Activated CD4-positive, CD25-positive, alpha-beta regulatory T cell (primary cell): ENCODE measurements around the gene C8B.

ENCODE experiments used
- DNase-seq, 4 experiments: peaks; one replicate each; lab custom pipeline; 2025; lab: John Stamatoyannopoulos, UW

Gene C8B

DNA sequence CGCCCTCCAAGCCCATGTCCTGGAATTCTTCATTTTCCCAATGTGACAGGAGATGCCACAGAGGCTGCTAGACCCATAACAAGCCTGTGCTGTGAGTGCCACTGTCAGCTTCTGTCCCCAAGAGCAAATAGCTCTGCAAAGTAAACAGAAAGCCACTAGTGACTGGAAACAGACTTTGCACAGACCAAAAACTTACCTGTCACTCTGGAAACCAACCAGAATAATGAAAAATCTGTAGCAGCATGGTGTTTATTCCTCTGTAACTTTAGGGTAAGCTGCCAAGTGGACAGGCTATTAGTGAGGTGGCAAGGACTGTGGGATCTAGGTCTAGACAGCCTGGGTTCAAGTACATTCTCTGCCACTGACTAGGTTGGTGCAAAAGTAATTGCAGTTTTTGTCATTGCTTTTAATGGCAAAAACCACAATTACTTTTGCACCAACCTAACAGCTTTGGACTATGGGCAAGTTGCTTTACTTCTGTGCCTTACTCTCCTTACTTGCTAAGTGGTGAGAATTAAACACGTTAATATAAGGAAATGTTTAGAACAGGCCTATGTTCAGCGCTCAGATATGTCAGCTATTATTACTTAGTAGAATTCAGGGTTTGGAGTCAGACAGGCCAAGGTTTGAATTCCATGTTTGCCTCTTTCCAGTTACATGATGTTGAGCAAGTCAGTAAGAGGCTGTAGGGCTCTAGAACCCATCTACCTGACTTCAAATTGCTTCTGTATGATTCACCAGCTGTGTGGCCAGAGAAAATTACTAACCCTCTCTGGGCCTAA, at the start of gene C8B:
C8B (minus strand) TSS at position 100 of the 782 bp plus-strand sequence; CDS start at position 33, 67 bp downstream.
- no peak for DNase-seq

DNA sequence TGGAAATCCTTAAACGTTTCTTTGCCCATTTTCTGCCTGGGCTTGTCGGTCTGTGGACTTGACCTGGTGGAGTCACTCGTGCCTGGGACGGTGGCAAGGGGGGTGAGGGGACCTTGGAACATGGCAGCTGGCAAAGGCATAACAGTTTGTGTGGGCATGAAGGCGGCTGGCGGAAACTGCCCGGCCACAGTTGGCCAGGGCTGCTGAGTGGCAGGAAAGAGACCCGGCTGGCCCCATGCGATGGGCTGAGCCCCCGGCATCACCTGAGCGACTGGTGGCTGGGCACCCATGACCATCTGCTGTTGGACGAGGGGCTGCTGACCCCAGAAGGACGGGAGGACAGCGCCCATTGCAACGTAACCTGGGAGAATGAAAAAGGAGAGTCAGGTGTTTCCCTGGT, 49.3 kb upstream of the C8B start:
- DNase-seq = no peak

DNA sequence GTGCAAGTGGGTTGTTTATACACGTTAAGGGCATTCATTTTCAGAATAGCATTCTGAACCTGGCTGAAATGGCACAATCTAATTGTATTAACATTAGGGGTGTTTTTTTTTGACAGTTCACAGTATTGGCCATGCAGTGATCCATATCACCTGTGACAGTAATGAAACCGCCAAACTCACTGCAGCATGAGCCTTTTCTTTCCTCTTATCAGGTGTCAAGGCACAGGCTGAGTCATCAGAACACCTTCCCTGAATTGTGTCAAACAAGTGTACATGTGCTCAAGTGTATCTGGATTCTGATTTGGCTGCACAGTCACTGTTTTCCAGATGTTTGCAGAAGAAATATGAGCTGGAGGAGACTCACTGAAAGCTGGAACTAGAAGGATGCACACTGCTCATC, 47.7 kb upstream of the C8B start:
- no peak for DNase-seq

DNA sequence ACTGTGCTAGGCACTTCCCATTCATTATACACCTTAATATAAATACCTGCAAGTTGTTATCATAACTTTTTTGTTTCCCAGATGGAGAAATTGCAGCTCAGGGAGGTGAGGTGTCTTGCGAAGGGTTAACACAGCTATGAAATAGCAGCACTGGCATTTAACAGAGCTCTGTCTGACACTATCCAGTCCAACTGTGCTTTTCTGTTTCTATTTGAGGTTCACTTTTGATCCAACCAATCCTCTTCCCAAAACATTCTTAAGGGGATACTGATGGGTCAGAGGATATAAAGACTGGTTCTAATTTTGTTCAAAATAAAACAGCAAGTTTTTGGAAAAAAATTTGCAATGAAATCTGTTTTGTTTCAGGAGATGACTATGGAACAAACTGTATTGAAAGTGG, 46.5 kb upstream of the C8B start:
- DNase-seq = no peak

DNA sequence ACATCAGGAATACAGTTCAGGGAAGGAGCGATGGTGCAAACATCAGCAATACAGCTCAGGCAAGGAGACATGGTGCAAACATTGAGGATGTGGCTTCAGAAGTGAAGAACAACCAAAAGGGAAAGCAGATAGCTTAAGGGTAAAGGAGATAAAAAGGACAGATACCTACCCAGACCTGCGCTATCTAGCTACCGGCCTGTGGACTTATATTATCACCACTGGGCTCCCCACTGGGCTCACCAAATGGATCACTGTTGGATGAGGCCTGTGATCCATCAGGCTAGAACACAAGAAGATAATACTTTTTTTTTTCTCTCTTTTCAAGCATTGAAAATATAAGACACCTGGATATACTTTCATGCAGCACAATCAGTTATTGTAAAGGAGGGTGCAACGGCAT, 44.7 kb upstream of the C8B start:
- DNase-seq = no peak

DNA sequence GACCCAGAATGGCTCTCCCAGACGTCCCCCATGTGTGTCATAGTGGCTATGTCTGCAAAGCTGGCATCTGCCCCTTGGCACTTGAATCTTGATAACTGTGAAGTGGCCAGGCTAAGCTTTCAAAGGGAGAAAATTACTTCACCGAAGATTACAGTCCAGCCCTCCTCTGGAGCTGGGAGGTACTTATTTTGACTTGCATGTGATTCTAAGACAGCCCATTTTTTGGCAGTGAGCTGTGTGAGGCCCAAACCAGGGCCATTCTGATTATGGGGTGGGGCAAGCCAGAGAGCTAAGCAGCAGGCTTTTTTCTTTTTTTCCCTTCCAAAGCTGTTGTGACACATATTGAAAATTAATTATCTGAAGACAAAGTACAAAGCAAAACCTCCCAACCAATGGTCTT, 42.1 kb upstream of the C8B start:
- DNase-seq = no peak

DNA sequence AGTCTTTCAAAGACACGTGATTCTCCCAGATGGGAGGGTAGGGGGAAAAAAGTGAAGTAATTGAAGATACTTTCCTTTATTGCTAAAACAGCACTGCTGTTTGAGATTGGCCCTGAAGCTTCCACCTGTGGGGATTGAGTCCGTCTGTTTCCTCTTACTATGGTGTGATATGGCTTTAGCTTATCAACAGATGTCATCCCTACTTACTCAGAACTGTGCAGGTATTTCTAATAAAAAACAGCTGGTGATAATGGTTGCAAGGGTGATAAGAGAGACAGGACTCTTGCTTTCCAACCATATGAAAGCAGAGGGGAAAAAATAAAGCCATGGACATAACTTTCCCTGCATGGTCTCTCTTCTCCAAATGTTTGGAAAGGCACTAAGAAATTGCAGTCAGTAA, 41.7 kb upstream of the C8B start:
- no peak for DNase-seq

DNA sequence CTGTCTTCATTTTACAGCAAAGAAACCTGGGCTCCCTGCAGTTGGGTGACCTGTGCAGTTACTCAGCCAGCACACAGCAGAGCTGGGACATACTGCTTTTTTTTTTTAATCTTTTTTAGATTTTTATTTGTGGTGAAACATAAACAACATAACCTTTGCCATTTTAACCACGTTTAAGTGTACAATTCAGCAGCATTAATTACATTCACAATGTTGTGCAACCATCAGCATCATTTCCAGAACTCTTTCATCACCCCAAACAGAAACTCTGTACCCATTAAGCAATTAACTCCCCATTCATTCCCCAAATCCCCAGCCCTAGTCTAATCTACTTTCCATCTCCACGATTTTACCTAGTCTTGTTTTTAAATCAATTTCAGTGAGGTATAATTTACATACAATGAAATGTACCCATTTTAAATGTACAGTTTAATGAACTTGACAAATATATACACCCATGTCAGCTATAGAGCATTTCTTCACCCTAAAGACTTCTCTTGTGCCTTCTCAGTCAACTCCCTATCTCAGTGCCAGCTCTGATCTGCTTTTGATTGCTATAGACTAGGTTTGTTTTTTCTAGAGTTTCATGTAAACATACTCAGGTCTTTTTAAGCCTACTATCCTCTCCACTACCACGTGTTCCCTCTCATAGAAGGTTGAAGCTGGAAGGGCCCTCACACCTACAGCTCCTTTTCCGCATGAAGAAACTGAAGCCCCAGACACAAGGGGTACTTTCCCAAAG, 37.8 kb upstream of the C8B start:
- no peak for DNase-seq

DNA sequence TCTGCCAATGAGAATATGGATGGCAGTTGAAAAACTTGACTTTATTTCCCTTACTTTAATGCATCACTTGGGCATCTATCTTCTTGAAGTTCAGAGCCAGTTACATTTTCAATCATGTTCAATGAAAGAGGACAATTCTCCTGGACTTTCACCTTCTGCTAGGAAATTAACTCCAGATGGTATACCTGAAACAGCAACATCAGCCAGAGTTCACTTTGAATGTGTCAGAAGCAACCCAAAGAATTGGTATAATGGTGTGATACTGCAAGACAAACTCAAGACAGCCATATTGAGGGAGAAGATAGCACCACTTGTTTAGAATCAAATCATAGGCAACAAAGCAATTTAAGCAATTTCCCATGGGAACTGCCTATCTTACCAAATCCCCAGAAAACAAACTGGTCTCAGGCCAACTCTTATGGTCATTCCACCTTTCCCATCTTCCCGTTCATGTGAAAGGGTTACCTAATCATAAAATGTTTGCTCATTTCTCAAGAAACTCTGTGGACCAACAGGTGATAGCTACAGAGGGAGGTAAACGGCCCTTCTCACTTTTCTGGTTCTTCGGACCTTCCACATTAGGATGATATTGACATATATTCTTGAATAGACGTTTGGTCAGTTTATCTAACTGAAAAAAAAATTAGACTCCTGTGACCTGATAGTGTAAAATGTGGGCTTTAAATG, 29.7 kb upstream of the C8B start:
- DNase-seq = no peak

DNA sequence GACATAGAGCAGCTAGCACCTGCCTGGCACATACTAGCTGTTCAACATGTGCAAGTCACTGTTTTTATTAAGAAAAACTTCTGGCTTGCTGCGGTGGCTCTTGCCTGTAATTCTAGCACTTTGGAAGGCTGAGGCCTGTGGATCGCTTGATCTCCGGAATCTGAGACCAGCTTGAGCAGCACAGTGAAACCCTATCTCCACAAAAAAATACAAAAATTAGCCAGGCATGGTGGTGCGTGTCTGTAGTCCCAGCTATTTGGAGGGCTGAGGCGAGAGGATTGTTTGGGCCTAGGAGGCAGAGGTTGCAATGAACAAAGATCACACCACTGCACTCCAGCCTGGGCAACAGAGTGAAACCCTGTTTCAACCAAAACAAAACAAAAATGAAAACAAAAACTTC, 27.7 kb upstream of the C8B start:
- DNase-seq = no peak

DNA sequence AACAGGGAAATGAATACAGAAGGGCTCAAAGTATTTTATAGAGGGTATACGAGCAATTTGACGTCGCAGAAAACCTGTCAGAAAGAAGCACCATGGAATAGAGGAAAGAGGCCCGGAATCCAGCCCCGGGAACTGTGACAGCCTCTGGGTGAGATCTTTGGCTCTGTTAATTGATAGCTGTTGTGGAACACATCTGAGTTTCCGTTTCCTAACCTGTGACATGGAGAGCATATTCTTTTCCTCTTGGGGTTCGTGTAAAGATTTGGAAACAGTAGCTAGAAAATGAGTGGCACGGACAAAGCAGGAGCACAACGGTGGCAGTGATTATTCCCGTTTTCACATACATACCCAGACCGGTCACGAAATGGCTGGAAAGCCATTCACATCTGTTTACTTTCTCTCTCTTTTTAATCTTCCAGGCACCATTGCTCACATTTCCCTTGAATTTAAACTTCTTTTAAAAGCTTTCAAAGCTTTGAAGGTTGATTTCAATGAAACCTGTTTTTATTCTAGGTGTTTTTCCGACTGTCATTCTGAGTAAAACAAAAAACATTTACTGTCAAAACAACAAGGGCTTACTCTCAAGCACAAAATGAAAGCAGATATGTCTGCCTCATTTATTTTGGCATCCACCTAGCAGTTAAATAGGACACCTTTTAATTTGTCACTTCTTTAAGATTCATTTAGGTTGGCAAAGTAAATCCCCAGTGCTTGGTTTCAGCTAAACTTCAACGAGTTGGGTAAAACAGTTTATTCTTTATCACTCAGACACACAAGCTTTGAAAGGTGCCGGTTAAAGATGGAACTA, 26.7 kb upstream of the C8B start:
- no peak for DNase-seq

DNA sequence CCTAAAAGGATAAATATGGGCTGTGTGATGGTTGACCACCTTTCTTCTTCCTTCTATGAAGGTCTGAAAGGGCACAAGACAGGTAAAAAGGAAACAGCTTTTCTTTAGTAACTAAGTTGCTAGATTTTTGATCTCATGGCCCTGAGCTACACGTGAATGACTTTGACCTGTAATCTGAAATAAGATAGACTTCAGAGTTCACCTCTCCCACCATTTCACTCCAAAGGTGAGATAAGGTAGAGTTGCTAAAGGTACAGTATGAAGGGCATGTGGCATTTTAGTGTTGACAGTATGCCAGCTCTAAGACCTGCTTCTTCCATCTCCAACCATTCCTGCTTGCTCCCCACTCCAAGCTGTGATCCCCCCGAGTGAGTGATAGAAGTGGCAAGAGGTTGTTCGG, 25.8 kb upstream of the C8B start:
- no peak for DNase-seq

DNA sequence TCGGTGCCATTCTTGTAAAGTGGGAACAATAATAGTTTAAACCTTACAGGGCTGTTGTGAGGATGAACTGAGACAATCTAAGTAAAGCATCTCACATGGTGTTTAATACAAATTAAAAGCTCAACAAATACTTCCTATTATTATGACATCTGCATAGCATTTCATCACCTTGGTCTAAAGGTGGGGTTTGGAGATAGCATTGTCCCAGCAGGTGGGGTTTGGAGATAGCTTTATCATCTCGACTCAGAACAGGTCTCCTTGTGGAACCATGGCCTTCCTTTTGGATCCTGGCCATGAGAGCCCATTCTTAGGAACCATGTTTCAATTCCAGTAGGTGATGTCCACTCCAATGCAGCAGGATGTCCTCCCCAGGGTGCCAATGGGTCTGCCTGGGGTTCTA, 20.6 kb upstream of the C8B start:
- DNase-seq = no peak

DNA sequence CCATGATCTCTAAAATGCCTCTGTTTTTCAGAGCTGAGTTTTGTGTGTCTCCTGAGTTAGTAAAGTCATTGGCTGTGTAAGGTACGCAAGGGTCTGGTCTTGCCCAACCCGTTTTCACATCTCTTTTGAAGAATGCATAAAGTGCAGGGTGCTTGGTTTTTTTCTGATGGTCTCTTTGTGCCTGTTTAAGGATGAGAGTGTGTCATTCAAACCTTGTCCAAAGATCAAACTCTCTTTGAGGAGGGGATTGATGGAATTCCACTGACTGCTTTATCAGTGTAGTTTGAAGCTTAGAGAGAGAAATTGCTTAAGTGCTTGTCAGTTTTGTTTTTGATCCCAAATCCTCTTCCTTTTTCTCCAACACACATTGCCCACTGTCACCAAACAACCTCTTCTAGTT, 20.0 kb upstream of the C8B start:
- DNase-seq = no peak

DNA sequence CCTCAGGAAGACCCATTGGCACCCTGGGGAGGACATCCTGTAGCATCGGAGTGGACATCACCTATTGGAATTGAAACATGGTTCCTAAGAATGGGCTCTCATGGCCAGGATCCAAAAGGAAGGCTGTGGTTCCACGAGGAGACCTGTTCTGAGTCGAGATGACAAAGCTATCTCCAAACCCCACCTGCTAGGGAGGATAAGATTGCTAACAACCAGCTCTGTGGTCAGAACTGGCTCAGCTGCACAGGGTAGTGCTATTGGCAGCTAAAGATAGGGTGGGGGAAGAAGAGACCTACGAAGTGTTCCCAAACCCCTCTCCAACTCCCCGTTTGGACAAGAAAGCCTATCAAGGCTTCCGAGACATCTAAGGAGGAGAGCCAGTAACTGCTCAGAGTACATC, 17.7 kb upstream of the C8B start:
- DNase-seq = no peak

DNA sequence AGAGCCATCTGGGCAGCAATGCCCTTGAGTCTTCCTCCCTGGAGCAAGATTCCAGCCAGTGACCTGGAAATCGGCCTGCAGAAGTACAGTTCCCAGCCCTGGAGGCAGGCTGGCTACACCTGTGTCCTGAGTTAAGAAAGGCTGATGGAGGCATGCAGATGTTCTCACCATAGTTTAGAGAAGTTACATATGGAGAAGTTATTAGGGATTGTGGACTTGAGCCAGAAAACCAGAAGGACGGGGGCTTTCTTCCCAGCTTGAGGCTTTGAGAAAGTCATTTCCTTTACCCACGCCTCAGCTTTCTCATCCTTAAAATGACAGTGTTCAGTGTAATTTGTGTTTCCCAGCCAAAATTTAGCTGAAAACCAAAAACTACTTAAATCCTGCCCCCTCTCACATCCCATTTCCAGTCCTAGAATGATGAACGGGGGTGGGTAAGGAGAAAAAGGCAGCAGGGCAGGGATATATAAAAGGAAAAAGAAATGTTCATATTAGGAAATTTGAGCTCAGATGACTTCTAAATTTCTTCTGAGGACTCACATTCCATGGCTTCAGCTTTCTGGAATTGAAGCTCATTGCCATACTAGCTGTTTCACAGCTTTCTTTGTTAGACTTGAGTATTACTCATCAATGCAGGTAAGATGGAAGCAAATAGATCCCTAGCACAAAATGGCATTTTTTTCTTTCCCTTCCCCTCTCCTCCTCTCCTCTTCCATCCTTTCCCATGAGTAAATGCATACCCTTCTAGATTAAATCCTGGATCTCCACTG, 14.4 kb upstream of the C8B start:
- DNase-seq = no peak

DNA sequence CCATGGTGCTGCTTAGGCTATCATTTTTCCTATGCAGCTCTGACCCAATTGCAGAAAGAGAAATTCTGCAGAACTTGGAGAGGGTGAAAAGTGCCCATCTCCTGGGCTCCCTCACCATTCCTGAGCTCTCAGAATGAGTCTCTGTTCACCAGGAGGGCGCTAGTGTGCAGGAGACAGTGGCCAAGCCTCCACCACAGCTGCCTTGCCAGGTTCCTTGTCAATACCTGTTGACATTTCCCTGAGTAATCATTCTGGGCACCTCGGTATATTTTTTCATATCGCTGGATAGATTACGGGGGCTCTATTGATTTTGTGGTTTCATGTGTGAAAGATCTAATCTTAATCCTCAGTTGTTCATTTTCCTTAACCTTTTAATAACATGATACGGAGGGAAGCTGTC, 13.0 kb upstream of the C8B start:
- DNase-seq = no peak

DNA sequence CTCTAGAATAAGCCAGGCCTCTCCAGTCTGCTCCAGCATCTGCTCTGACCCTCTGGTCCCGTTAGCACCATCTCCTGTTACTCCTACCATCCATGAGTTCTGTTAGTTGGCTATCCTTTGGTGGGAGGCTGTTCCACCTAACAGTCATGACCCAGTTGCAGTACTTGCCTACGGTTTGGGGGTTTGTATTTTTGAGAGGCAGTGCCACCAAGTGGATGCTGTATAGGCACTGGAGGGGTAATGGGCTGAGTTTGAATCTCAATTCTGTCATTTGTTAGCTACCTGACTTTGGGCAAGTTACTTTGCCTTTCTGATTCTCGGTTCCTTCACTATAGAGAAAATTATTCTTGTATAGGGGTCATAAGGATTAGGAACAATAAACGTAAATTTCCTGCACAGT, 12.1 kb upstream of the C8B start:
- DNase-seq = no peak

DNA sequence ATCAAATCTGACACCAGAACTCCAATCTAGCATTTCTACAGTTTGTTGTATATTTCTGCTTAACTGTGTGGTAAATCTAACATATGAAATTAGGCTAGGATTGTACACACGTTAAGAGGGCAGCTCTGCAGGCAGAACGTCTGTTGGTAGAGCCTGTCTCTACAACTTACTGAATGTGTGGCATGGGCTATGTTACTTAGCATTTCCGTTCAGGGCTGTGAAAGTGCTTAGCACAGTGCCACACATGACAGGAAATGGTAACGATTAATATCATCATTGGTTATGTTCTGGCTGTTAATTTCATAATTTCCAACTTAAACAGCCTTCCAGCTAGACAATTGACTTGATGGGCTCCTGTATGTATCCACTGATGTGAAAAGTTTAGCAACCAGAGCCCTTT, 9.6 kb upstream of the C8B start:
- DNase-seq = no peak

DNA sequence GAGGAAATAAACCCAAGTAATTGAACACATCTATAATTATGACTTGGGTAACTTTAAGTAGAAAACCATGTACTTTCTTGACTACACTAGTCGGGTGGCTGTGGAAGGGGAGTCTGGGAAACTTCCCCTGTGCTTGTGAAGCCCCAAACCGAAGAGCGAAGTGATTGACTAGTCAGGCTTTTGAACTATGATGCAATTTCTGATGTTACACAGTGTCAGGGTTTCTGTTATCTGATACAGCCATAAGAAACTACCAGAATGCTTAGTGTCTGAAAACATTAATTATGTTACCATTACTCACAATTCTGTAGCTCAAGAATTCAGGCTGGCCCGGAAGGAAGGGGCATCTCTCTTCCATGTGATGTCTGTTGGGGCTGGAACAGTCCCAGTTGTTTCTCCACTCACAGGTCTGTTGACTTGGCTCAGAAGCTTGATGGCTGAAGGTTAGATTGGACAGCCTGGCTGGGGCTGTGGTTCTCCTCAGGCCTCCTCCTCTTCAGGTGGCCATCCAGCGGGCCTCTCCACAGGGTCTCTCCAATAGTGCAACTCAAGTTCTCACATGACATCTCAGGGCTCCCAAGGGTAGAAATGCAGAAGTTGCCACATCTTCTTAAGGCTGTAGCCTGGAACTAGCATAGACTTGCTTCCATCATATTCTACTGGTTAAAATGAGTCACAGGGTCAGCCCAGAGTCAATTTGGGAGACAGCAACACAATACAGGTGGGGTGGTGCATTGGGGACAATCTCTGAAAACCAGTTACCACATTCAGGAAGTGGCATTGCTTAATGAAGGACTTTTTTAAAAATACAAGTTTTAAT, 8.3 kb upstream of the C8B start:
- no peak for DNase-seq

DNA sequence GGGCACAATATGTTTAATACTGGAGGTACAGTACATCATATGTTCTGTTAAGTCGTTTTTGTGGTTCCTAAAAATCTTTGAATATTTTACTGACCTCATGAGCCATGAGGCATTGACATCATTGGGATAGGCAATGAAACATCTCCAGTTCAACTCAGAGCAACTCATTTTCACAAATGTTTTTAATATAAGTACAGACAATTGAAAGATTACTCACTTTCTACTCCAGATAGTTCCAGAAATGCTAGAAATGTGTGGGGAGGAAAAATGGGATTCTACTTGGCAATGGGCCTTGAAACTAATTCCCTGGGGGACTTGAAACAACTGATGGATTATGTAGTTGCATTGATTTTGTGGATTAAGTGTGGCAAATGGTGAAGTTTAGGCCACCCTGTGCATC, 7.2 kb upstream of the C8B start:
- no peak for DNase-seq
